Measurements from ENCODE around the gene MAP2. TPM values are rescaled to one million over a fixed set of nuclear protein-coding genes. Genes with fewer than 3 reads are reported as not detected.

The MAP2 gene
- total RNA-seq, 1 experiment from 2014 or later = 0.05 TPM

- Mint-ChIP-seq H3K27me3 (ENCODE audit: insufficient read depth, unreplicated experiment) (no peaks in the 10 kb centered on the region), H3K4me3 (ENCODE audit: unreplicated experiment) (no peak overlapping the region), H3K9me3 (ENCODE audit: unreplicated experiment) (peaks cover 24% of the 10 kb centered on the region), H3K36me3 (ENCODE audit: insufficient read depth, unreplicated experiment) (no peaks in the 10 kb centered on the region), H3K27ac (ENCODE audit: unreplicated experiment) (no peak overlapping the region), H3K4me1 (ENCODE audit: low read depth, unreplicated experiment) (peaks cover 8% of the 10 kb centered on the region)
- no TSS peak for BruUV-seq (replicated peaks)
- TF ChIP-seq CTCF (IDR thresholded peaks at IDR 0.05; ENCODE audit: insufficient read depth in 1 of 2, low read depth in 1 of 2, low read length in 1 of 2, severe bottlenecking in 1 of 2, unreplicated experiment in 1 of 2) = no peak
- CTCF ChIA-PET = no interaction called here
- Histone ChIP-seq H3K4me3 (ENCODE audit: low read depth, low read length) (no peak overlapping the region), H3K9me3 (peaks cover 2% of the 10 kb centered on the region; the same call in 1 of the 2 replicates), H3K27me3 (replicated peaks; ENCODE audit: control insufficient read depth, insufficient read depth, low read length) (no peaks in the 10 kb centered on the region), H3K36me3 (ENCODE audit: control insufficient read depth, insufficient read depth, low read length) (no peaks in the 10 kb centered on the region), H3K4me1 (peaks cover 13% of the 10 kb centered on the region)
- POLR2A ChIA-PET = no interaction called here
- DNase-seq = no peak
- intact Hi-C loops (cut with micrococcal nuclease; ENCODE audit: unreplicated experiment) = no loop called here
Measured at GRCh38 chr2:209619782-209620181, 195.9 kb downstream of the MAP2 start.

- Histone ChIP-seq H3K36me3 (ENCODE audit: control insufficient read depth, insufficient read depth, low read length) (no peaks in the 10 kb centered on the region), H3K27me3 (replicated peaks; ENCODE audit: control insufficient read depth, insufficient read depth, low read length) (no peaks in the 10 kb centered on the region), H3K4me3 (ENCODE audit: low read depth, low read length) (no peak overlapping the region), H3K9me3 (no peaks in the 10 kb centered on the region), H3K4me1 (no peaks in the 10 kb centered on the region)
- no TSS peak for BruUV-seq (replicated peaks)
- POLR2A ChIA-PET = no interaction called here
- CTCF ChIA-PET = no interaction called here
- no peak overlapping the region for H3K27ac Mint-ChIP-seq (ENCODE audit: unreplicated experiment)
- H3K4me1 Mint-ChIP-seq (ENCODE audit: low read depth, unreplicated experiment) = no peaks in the 10 kb centered on the region
- no peaks in the 10 kb centered on the region for H3K9me3 Mint-ChIP-seq (ENCODE audit: unreplicated experiment)
- intact Hi-C loops (cut with micrococcal nuclease; ENCODE audit: unreplicated experiment) = no loop called here
- TF ChIP-seq CTCF (IDR thresholded peaks at IDR 0.05; ENCODE audit: insufficient read depth in 1 of 2, low read depth in 1 of 2, low read length in 1 of 2, severe bottlenecking in 1 of 2, unreplicated experiment in 1 of 2) = no peak
- no peak overlapping the region for H3K4me3 Mint-ChIP-seq (ENCODE audit: unreplicated experiment)
- DNase-seq = no peak
- no peaks in the 10 kb centered on the region for H3K27me3 Mint-ChIP-seq (ENCODE audit: insufficient read depth, unreplicated experiment)
- no peaks in the 10 kb centered on the region for H3K36me3 Mint-ChIP-seq (ENCODE audit: insufficient read depth, unreplicated experiment)
Measured at GRCh38 chr2:209624192-209624938, 200.5 kb downstream of the MAP2 start.

- no peak for TF ChIP-seq CTCF (IDR thresholded peaks at IDR 0.05; ENCODE audit: insufficient read depth in 1 of 2, low read depth in 1 of 2, low read length in 1 of 2, severe bottlenecking in 1 of 2, unreplicated experiment in 1 of 2)
- H3K4me3 ChIP-seq (ENCODE audit: low read depth, low read length) = no peak overlapping the region
- H3K4me3 Mint-ChIP-seq (ENCODE audit: unreplicated experiment) = no peak overlapping the region
- H3K36me3 Mint-ChIP-seq (ENCODE audit: insufficient read depth, unreplicated experiment) = no peaks in the 10 kb centered on the region
- no peak for DNase-seq
- POLR2A ChIA-PET = no interaction called here
- H3K27me3 ChIP-seq (replicated peaks; ENCODE audit: control insufficient read depth, insufficient read depth, low read length) = no peaks in the 10 kb centered on the region
- no peaks in the 10 kb centered on the region for H3K36me3 ChIP-seq (ENCODE audit: control insufficient read depth, insufficient read depth, low read length)
- BruUV-seq (replicated peaks) = no TSS peak
- intact Hi-C loops (cut with micrococcal nuclease; ENCODE audit: unreplicated experiment) = no loop called here
- CTCF ChIA-PET = no interaction called here
- H3K9me3 ChIP-seq = no peaks in the 10 kb centered on the region
- no peak overlapping the region for H3K27ac Mint-ChIP-seq (ENCODE audit: unreplicated experiment)
- no peaks in the 10 kb centered on the region for H3K4me1 Mint-ChIP-seq (ENCODE audit: low read depth, unreplicated experiment)
- no peaks in the 10 kb centered on the region for H3K4me1 ChIP-seq
- peaks cover 17% of the 10 kb centered on the region for H3K27me3 Mint-ChIP-seq (ENCODE audit: insufficient read depth, unreplicated experiment)
- H3K9me3 Mint-ChIP-seq (ENCODE audit: unreplicated experiment) = no peaks in the 10 kb centered on the region
Measured at GRCh38 chr2:209629597-209629996, 205.8 kb downstream of the MAP2 start.
